NOMO-1 treated with DMSO at 0.1 percent for 48 hours (cell line): ENCODE results near the gene DNAJC25.

ENCODE experiments used
- DNase-seq: peaks from one replicate; lab custom pipeline; 2025; ENCODE audit not compliant: unreplicated experiment; lab: John Stamatoyannopoulos, UW

The DNAJC25 gene

DNA sequence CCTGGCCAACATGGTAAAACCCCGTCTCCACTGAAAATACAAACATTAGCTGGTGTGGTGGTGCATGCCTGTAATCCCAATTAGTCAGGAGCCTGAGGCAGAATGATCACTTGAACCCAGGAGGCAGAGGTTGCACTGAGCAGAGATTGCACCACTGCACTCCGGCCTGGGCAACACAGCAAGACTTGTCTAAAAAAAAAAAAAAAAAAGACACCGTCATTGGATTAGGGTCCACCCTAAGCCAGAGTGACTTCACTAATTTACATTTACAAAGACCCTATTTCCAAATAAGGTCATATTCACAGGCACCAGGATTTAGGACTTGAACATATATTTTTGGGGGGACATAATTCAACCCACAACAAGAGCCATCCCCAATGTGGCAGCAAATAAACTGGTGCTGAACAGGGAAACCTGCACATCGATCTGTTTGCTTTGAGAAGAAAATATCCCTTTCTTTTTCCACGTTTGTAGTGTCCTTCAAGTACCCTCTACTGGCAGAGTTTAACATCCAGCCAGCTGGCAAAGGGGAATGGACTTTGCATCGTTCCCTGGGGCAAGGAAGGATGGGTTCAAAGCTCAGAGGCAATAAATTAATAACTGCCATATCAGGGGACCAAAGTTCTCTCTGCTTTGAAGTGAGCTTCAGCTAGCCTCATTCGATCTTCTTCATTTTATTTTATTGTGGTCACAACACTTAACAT, 3.7 kb upstream of the DNAJC25 start:
- no peak for DNase-seq

- DNase-seq = no peak
Observed at GRCh38 chr9:111628411-111628810, 2.7 kb upstream of the DNAJC25 start.

DNA sequence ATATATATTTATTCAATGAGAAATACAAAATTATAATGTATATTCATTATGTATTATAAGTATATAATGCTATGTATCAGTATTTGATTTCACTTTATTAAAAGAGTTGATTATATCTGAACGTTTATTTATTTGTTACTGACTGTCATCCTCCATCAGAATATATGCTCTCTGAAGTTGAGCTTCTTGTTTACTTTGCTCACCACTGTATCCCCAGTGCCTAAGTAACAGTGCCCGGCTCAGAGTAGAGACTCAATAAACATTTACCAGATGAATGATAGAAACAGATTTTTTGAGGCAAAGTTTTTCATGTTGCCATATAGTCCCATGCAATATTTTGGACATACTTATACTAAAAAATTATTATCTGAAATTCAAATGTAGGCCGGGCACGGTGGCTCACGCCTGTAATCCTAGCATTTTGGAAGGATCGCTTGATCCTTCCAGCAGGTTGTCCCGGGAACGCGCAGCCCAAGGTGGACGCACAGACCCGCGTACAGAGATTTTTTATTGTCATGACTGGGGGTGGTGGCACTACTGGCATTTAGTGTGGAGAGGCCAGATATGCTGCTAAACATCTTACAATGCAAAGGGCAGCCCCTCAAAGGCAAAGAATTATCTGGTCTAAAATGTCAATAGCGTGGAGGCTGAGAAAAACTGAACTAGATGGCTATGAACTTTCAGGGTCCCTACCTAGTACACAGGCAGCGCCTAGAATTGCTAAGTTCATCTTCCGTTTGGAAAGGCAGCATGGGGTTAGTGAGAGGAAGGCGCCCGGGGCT, 761 bp upstream of the DNAJC25 start:
- DNase-seq = peak; percentile 44

GRCh38 chr9:111630964-111631213, 245 bp upstream of the DNAJC25 start:
- no peak for DNase-seq

GRCh38 chr9:111632060-111632459, 926 bp downstream of the DNAJC25 start:
- DNase-seq = peak; percentile 55

GRCh38 chr9:111632695-111633388, 1.7 kb downstream of the DNAJC25 start:
- DNase-seq = no peak

DNA sequence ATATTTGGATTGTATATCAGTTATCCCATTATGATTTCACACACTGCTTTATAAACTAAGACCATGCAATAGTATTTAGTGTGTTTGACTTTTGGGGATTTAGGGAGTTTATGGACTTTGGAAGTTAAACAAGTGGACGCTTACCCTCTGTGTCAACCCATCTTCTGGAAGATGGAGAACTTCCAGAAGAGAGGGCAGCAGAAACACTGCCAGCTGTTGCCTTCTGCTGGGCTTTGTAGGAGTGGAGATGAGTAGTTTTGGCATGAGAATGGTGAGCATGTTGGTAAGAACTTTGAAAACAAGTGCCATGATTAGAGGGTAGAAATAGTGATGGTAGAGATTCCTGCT, 2.2 kb downstream of the DNAJC25 start:
- DNase-seq = no peak

DNA sequence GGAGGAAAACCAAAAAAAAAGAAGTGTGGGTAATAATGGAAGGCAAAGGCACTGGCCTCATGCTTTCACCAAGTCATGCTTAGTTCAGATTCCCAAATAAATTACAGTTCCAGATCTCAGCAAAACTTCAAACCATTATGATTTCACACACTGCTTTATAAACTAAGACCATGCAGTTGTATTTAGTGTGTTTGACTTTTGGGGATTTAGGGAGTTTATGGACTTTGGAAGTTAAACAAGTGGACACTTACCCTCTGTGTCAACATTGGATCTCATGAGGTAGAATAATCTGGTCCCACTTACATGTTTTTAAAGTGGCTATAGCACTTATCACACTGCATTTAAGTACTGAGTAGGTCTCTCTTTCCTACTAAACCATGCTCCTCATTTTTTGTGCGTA, 3.7 kb downstream of the DNAJC25 start:
- no peak for DNase-seq

DNA sequence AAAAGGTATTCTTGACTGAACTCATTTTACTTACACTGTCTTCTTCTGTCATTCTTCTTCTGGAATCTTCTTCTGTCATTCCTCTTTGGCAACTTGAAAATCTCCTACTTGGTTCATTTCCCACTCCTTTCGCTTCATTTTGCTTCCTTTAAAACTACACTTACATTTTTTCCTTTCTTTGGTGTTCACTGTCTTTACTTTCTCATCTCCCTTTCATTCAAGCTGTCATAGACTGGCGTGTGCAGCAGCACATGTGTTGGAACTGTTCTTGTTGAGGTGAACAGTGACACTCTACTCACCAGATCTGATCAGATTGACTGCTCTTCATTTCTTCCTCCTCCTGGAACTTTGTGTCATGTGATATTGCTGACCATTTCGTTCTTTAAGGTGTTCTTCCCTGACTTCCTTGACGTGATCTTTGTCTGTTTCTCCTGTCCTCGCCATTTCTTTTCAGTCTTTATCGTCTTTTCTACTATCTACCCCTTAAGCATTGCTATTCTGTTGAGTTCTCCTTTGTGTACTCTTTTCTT, 6.4 kb downstream of the DNAJC25 start:
- no peak for DNase-seq

DNA sequence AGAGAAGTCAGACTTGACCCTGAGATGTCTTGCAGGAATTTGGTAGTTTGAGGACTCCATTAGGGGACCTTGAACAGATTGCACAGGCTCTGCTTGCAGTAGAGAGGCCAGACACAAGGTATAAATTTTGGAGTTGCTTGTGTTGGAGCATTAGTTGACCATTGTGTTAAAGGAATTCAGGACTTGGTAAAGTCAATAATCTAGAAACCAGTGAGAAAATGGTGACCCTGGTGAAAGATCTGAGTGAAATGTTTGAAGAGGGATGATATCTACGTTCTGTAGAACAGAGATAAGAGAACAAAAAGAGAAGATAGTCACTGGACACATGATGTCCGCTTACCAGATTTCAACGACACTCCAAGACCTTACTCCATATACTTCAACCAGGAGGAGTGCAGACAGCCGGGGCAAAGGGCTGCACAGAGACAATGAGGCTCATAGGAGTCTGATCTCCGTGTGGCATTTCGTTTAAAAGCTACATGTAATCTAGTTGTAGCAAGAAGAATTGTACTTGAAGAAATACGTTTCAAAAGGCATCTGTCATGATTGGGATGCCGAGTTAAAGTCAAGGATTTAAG, 13.2 kb downstream of the DNAJC25 start:
- DNase-seq = no peak

- no peak for DNase-seq
Observed at GRCh38 chr9:111645806-111646205, 14.7 kb downstream of the DNAJC25 start.

- DNase-seq = no peak
Observed at GRCh38 chr9:111646417-111646816, 15.3 kb downstream of the DNAJC25 start.

DNA sequence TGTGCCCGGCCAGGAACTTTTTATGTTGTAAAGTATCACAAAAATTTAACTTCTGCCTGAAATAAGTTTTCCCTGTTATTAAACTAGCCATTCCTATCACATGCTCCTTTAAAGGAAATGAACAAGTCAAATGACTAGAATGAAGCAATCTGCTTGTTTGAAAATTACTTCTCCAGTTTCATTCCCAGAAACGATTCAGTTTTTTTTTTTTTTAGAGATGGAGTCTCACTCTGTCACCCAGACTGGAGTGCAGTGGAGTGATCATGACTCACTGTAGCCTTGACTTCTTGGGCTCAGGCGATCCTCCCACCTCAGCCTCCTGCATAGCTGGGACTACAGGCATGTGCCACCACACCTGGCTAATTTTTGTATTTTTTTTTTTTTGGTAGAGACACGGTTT, 16.9 kb downstream of the DNAJC25 start:
- no peak for DNase-seq

DNA sequence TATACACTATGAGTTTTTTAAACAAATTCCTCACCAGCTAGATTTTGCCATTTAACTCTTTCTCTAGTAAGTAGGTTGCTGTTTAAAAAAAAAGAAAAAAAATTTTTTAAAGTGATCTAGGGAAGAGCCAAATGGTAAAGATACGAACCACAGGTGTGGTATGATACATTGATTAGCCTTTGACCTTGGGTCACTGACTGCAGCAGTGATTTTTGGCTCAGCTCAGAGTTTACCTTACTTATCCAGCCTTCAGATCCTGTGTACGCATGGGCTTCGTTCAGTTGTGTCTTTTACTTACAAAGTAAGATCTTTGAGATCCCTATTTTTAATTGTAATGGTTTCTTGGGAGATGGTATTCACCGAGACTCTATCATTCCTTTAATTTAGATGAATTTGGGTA, 17.9 kb downstream of the DNAJC25 start:
- DNase-seq = no peak

- DNase-seq = no peak
Observed at GRCh38 chr9:111657051-111657450, 25.9 kb downstream of the DNAJC25 start.

DNA sequence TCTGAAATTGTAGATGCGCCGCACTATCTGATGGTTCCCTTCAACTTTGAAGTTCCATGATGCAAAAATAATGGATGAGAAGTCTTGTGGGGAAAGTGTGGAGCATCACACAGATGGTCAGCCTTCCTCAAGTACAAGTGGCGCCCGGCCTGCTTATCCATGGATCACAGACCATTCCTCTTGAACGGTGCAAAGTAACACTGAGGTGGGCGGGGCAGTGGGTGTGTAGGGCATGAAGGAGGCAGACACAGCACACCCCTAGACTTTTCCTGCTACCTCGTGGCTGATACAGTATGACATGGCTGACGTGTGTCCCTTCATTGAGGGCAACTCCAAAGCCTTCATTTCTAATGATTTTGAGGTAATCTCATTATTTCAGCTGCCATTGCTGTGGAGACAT, 27.8 kb downstream of the DNAJC25 start:
- DNase-seq = no peak

GRCh38 chr9:111659691-111660090, 28.6 kb downstream of the DNAJC25 start:
- no peak for DNase-seq

GRCh38 chr9:111661150-111661801, 30.1 kb downstream of the DNAJC25 start, which contains the start of gene GNG10:
Gene GNG10 (plus strand): TSS chr9:111661605. CDS start chr9:111661635, 30 bp downstream.
- peak; percentile 30 for DNase-seq

DNA sequence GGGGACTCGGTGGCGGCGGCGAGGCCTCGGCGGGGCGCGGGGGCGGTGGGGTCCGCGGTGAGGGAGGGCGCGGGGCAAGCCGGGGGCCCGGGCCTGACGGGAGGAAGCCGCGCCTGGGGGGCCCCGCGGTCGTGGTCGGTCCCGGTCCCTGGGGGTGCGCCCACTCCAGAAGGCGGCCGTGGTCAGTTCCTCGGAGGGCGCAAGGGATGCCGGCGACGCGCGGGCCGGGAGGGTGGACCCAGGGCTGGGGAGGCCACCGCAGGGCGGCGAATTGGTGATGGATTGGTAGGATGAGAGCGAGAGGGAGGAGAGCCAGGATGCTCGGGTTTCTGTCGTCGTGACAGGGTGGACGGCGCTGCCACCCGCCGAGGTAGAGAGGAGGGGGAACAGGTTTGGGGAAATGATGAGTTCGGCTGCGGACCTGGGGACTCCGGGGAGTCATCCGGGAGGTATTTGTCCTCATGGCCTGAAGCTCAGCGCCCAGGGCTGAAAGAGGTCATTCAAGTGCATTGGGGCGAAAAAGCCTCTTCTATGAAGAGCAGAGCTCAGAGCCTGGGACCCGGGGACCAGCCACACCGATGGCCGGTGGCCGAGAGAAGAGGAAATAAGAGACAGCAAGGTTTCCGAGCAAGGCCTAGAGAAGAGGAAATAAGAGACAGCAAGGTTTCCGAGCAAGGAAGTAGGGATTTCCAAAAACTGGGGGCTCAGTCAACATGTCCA, 30.8 kb downstream of the DNAJC25 start:
- peak; percentile 36 for DNase-seq

- peak; percentile 7 for DNase-seq
Observed at GRCh38 chr9:111662576-111663300, 31.6 kb downstream of the DNAJC25 start.
